NCI-H2196 treated with DMSO at 0.1 percent for 48 hours (cell line): ENCODE measurements around the gene C7.
"Not testable (repeated sequence)": the region's sequence is repeated elsewhere in the genome, so short reads cannot be mapped to it uniquely, and the experiment has no call there.

ENCODE experiments used
- DNase-seq: peaks from one replicate; lab custom pipeline; 2025; ENCODE audit not compliant: unreplicated experiment; lab: John Stamatoyannopoulos, UW

C7 gene

DNA sequence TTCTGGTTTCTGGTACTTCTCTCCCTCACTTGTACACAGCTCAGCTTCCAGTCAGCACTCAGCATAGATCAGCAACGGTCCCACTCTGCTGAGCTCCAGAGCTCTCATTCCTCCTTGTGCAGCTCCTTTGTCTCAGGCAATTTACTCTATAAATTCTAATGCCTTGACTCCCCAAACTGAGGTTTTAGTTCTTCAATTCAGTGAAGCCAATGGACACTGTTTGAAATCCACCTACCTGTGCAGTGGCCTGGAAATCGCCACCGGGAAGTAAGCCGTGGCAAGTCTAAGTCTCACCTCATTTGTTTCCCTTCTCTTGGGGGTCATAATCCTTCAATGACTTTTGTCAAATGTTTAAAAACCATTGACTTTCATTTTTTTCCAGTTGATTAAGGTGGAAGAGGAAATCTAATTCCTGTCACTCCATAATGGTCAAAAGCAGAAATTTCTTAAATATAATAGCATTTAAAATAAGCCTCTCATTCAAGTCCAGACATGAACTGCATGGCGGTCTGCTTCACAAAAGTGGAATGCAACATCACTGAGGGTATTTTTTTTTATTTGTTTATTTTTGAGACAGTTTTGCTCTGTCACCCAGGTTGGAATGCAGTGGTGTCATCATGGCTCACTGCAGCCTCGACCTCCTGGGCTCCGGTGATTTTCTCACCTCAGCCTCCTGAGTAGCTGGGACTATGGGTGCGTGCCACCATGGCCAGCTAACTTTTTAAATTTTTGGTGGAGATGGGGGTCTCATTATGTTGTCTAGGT is 79.6 kb downstream of the C7 start:
- DNase-seq = no peak

DNA sequence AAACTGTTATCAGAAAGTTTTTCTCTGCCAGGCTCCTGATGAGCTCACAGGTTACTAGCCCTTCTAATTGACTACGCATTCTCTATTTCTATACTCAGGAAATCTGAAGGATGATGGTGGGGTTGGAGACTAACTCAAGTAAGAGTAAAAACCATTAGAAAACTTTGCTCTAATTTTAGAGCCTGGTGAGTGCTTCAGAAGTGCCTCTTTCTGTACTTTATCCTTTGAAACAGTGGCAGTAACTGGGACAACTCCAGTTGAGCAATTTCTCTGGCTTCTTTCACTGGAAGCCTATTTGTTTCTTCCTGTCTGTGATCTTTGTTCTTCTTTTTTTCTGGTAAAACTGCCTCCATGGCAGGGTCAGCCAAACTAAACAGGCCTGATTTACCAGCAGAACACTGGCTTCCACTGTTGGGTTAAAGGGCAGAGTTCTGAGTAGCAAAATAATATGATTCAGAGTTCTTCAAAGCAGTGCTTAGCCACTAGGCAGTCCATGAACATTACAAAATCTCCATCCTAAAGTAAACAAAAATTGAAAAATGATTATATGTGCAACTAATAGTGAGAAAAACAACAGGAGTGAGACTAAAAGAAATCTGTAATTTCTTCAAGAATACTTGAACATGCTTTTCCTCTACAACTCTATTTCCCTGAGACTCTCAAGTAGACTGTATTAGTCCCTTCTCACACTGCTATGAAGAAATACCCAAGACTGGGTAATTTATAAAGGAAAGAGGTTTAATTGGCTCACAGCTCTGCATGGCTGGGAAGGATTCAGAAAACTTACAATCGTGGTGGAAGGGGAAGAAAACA is 82.1 kb downstream of the C7 start:
- DNase-seq = no peak

DNA sequence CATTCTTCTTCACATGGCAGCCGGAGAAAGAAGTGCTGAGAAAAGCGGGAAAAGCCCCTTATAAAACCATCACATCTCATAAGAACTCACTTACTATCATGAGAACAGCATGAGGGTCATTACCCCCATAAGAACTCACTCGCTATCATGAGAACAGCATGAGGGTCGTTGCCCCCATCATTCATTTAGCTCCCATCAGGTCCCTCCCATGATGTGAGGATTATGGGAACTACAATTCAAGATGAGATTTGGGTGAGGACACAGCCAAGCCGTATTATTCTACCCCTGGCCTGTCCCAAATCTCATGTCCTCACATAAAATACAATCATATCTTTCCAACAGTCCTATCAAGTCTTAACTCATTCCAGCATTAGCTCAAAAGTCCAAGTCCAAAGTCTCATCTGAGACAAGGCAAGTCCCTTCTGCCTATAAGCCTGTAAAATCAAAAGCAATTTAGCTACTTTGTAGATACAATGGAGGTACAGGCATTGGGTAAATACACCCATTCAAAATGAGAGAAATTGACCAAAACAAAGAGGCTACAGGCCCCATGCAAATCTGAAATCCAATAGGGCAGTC is 82.8 kb downstream of the C7 start:
- DNase-seq = no peak

DNA sequence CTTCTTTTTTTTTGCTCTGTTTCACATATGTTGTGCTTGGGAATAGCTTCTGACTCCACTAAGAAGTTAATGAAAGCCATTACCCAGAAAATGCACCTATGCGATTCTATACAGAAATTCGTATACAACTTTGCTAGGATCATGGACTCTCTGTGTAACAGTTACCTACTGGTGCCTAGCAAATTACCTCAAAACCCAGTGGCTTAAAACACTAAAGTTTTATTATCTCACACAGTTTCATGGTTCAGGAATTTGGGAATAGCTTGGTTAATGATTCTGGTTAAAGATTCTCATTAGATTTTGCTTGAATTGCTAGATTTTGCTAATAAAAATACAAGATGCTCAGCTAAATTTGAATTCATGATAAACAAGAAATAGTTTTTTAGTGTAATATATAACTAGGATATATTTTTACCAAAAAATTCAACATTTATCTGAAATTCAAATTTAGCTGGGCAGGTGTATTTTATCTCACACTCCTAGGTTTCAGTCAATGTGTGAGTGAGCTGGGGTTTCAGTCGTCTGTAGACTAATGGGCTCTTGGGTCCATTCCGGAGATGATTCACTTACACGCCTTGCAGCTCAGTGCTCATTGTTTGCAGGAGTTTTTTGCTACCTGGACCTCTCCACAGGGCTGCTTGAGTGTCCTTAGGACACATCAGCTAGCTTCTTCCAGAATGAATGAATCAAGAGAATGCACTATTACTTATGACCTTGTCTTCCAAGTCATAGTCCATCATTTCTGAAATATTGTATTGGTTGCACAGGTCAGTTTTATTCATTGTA is 86.7 kb downstream of the C7 start:
- DNase-seq = no peak

DNA sequence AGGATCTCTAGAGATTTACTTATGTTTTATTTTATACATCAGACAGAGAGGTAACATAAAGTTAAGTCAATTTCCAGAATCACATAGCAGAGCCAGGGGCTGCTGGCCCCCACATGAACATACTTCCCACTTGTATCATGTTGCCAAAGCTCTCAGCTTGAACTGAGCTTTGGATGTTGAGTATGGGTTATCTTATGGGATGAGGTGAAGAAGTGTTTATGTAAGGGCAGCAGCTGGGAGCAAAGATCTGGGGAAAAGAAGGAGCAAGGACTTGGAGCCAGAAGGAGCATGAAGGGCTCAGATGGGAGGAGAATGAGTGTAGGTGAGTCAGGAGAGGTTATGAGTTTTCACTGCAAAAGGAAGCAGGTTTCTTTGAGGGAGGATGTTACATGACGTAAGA is 89.8 kb downstream of the C7 start:
- DNase-seq = no peak

DNA sequence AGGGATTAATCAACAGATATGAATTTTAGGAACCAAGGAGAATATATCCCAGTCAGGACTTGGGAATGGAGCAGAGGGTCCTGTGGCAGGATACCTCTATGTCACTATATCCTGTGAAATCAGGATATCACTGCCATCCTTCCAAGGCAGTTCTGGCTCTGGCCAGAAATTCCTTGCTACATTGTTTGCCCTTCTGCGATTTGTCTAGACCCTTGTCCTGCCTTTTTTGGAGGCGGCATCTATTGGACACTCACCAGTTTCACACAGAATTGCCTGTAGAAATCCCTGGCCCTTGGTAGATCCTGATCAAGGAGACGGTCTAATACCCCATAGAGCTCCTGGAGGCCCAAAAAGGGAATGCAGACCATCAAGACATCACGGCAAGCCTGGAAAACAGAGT is 90.7 kb downstream of the C7 start:
- no peak for DNase-seq

DNA sequence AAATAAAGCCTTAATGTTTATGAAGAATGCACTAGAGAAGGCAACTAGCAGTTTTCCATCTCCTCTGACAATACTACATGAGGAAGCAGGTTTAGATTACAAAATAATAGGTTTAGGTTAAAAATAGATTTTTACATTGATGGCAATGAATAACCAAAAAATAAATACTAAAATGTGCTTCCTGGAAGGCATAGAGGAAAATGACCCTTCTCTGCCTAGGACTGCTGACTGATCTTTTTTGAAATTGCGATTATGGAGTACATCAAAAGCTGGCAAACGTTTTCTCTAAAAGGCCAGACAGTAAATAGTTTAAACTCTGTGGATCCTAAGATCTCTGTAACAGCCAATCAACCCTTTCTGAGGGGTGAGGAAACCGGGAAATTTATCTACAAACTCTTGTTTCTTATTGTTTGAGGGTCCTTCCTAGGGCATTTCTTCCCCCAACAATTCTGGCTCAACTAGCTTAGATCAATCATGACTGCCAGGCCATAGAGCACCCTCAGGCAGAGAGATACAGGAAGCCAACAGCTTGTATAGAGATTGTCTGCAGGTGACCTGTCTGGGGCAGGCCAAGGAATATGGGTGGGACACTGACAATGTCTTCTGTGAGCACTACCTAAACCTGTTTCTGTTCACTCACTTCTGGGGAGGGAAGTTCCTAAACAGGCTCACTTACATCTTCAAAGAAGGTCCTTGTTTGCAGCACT is 94.5 kb downstream of the C7 start:
- DNase-seq = no peak

DNA sequence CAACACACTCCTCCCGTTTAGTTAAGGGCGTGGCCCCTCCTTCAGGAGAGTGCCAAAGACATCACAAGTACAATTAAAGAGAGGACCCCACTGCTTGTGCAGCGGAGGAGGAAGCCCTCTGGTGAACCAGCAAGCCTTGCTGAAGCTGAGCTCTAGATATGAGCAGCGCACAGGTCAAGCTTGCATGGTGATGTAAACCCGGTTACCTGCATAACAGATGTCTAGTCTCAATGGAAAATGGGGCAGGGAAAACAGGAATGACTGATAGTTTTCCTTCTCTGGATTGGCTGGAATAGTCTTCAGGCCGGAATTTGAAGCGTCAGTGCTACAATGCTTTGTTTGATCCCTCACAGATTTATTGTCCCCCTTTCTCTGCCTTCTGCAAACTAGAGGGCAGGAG is 95.6 kb downstream of the C7 start:
- DNase-seq = no peak

DNA sequence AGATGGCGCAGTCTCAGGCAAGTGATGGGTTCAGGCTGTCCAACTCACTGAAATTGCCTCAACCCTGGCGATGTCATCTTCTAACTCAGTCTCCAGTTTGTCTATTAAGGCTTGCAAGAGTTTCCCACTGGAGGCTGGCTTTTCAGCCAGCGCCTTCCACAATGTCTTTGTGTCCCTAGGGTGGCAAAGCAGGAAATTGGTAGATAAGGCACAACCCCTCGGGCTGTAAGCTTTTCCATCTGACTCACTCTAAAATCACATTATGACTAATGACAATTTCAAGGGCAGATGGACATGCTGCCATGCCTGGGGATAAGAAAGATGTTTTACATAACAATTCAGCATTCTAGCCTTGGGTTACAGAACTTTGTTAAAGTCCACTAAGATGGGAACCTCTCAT is 99.9 kb downstream of the C7 start:
- no peak for DNase-seq

DNA sequence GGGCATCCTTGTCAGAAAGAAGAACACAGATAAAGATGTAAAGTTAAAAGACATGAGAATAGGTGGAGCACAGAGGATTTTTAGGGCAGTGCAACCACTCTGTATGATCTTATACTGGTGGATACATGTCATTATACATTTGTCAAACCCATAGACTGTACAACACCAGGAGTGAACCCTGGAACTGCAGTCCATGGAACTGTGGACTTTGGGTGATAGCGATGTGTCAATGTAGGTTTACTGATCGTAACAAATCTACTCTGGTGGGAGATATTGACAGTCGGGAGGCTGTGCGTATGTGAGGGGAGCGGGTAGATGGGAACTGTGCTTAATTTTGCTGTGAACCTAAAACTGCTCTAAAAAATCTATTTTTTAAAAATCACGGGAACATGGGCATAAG is 101.3 kb downstream of the C7 start:
- no peak for DNase-seq

DNA sequence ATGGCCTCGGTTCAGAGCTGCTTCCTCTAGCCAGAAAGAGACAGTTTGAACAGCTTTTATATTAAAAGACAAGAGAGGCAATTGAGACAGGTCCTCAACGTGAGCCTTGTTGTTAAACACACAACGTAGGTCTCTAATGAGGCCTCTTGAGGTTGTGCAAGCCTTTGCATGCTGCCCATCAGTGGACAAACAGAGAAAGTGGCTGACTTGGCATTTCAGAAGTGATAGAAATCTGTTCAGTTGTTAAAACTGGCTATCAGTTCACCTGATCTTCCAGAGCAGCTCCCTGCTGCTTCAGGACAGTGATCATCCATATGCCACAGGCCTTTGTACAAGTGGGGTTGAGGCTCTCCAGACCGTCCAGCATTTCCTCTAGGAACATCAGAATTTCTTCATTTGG is 103.0 kb downstream of the C7 start:
- DNase-seq = no peak

DNA sequence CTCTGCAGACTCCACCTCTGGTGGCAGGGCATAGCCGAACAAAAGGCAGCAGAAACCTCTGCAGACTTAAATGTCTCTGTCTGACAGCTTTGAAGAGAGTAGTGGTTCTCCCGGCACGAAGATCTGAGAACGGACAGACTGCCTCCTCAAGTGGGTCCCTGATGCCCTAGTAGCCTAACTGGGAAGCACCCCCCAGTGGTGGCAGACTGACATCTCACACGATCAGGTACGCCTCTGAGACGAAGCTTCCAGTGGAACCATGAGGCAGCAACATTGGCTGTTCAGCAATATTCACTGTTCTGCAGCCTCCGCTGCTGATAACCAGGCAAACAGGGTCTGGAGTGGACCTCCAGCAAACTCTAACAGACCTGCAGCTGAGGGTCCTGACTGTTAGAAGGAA is 113.3 kb downstream of the C7 start:
- DNase-seq = not testable (repeated sequence)
